ENCODE results near the gene WNK4.

DNA sequence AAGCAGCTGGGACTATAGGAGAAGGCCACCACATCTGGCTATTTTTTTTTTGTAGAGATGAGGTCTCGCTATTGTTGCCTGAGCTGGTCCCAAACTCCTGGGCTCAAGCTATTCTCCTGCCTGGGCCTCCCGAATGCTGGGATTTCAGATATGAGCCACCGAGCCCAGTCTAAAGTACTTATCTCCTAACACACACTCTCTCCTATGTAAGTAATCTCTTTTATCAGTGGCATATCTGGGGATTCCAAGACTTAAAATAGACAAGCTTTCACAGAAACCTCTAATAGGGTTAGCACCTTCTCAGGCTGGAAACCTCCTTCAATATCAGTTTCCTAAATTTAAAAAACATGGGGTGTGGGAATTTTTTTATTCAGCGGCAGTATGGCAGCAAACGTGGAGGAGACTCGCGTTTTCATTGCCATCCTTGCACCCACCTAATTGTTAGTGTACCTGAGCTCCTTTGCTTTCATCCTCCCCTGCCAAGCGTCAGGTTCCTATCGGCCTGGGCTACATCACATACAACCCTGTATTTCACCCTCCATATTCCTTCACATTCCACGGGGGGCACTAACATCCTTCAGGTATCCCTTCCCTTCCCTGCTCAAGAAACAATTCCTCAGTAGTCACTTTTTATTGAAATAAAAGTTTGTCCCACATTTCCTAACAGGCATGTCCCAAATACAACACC is 36.7 kb upstream of the WNK4 start:
- TF ChIP-seq, protein P1, sequence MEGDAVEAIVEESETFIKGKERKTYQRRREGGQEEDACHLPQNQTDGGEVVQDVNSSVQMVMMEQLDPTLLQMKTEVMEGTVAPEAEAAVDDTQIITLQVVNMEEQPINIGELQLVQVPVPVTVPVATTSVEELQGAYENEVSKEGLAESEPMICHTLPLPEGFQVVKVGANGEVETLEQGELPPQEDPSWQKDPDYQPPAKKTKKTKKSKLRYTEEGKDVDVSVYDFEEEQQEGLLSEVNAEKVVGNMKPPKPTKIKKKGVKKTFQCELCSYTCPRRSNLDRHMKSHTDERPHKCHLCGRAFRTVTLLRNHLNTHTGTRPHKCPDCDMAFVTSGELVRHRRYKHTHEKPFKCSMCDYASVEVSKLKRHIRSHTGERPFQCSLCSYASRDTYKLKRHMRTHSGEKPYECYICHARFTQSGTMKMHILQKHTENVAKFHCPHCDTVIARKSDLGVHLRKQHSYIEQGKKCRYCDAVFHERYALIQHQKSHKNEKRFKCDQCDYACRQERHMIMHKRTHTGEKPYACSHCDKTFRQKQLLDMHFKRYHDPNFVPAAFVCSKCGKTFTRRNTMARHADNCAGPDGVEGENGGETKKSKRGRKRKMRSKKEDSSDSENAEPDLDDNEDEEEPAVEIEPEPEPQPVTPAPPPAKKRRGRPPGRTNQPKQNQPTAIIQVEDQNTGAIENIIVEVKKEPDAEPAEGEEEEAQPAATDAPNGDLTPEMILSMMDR (IDR thresholded peaks at IDR 0.05 in 8 of 11, conservative IDR thresholded peaks at IDR 0.05 in 3 of 11) = no peak
- no peak for TF ChIP-seq POLR2AphosphoS5 (IDR thresholded peaks at IDR 0.05)

Measured in spleen (tissue), 7 donors.